Kidney (tissue), 14 donors: Measurements from ENCODE around the gene SCGB2B2. TPM values are rescaled to one million over a fixed set of nuclear protein-coding genes. Genes with fewer than 3 reads are reported as not detected.
A peak's percentile ranks its signal among the peaks of the same experiment; 100 is the strongest.

Experiments
- DNase-seq, 5 donors: peaks; one replicate each; pipeline ENCODE4 v3.0.0-alpha.2; 2013 to 2020
- FAIRE-seq: peaks from 2 replicates; lab custom pipeline; 2012; peaks lifted over from hg19 to GRCh38; lab: Jason Lieb, UNC
- H3K27ac ChIP-seq, 2 donors: one replicate each; pipeline ENCODE4 v1.7.0; 2013; ENCODE audit warnings: low read depth in 2 of 2, low read length in 2 of 2, inconsistent platforms in 1 of 2
- H3K27me3 ChIP-seq: one replicate; pipeline ENCODE4 v1.7.1; 2013; ENCODE audit warnings: low read length, inconsistent platforms; ENCODE audit not compliant: control insufficient read depth, insufficient read depth
- H3K36me3 ChIP-seq, 3 donors: one replicate each; pipeline versions ENCODE4 v1.7.0 to v1.7.1; 2013; ENCODE audit warnings: low read length in 3 of 3, control low read depth in 1 of 3, inconsistent platforms in 1 of 3; ENCODE audit not compliant: insufficient read depth in 3 of 3, control insufficient read depth in 2 of 3
- H3K4me1 ChIP-seq, 3 donors: one replicate each; pipeline versions ENCODE4 v1.7.0 to v1.7.1; 2013; ENCODE audit warnings: low read length in 3 of 3, inconsistent platforms in 1 of 3, low read depth in 1 of 3; ENCODE audit not compliant: control insufficient read depth in 2 of 3, insufficient read depth in 2 of 3
- H3K4me3 ChIP-seq, 3 donors: one replicate each; pipeline versions ENCODE4 v1.7.0 to v1.8.1; 2013; ENCODE audit warnings: low read length in 3 of 3, control low read depth in 1 of 3, inconsistent platforms in 1 of 3
- H3K9ac ChIP-seq, 3 donors: one replicate each; pipeline versions ENCODE4 v1.7.0 to v1.7.1; 2013; ENCODE audit warnings: low read length in 3 of 3, control low read depth in 1 of 3, inconsistent platforms in 1 of 3
- H3K9me3 ChIP-seq, 3 donors: one replicate each; pipeline versions ENCODE4 v1.7.0 to v1.7.1; 2013; ENCODE audit warnings: low read length in 3 of 3, control low read depth in 1 of 3, inconsistent platforms in 1 of 3; ENCODE audit not compliant: control insufficient read depth in 2 of 3, insufficient read depth in 1 of 3
- intact Hi-C: fragments of 100-400 bp; cut with DNase I; formaldehyde crosslinking; loops from one replicate; pipeline ENCODE4 v1.11.1; 2022
- polyA plus RNA-seq: library from polyadenylated mRNA; stranded (reverse); fragments of 350-450 nt; fragmentation: Illumina TruSeq; extraction: RNeasy Lipid Tissue Mini Kit (QIAGEN cat#74804); gene quantifications from one replicate; pipeline ENCODE4 v1.2.3, GENCODE V29; 2014; ENCODE audit warnings: low read depth, low replicate concordance; ENCODE audit not compliant: insufficient read depth
- total RNA-seq: library from RNA; stranded (reverse); fragmentation: NEBNext Ultra II Directional; extraction: Animal tissue kit (Norgen Biotek cat#: 25700); gene quantifications from one replicate; pipeline ENCODE4 v1.2.1, GENCODE V29; 2021
- TF ChIP-seq, protein P1 (sequence below): IDR thresholded peaks from 3 replicates; pipeline ENCODE4 v1.5.1; 2012; ENCODE audit warnings: mild to moderate bottlenecking, moderate library complexity, borderline replicate concordance; ENCODE audit not compliant: insufficient read depth; ENCODE audit errors: extremely low read depth
- donor health status: control.
- donor health status: control.
- donor health status: control.
- donor health status: control.
- donor health status: control.
- donor health status: DM: yes; HTN: yes; CAD: no.
- donor health status: Normal renal cell carcinoma (clear cell type).

Gene SCGB2B2
- total and polyA plus RNA-seq, 2 donors from 2014 or later: 0.73 to 1.1 TPM

DNA sequence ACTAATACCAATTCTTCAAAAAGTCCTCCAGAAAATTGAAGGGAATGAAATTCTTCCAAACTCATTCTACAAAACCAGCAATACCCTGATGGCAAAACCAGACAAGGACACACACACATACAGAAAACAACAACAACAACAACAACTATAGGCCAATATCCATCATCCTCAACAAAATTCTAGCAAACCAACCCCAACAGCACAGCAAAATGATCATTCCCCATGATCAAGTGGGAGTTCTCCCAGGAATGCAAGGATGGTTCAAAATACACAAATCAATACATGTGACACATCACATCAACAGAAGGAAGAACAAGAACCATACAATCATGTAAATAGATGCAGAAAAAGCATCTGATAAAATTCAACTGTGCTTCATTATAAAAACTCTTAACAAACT is 38.4 kb upstream of the SCGB2B2 start:
- H3K9me3 ChIP-seq: peaks cover 0 to 7% (median 2%) of the 10 kb centered on the region in 3 donors
- no peak overlapping the region for H3K27ac ChIP-seq
- H3K27me3 ChIP-seq: no peaks in the 10 kb centered on the region
- DNase-seq: no peak
- TF ChIP-seq, protein P1, sequence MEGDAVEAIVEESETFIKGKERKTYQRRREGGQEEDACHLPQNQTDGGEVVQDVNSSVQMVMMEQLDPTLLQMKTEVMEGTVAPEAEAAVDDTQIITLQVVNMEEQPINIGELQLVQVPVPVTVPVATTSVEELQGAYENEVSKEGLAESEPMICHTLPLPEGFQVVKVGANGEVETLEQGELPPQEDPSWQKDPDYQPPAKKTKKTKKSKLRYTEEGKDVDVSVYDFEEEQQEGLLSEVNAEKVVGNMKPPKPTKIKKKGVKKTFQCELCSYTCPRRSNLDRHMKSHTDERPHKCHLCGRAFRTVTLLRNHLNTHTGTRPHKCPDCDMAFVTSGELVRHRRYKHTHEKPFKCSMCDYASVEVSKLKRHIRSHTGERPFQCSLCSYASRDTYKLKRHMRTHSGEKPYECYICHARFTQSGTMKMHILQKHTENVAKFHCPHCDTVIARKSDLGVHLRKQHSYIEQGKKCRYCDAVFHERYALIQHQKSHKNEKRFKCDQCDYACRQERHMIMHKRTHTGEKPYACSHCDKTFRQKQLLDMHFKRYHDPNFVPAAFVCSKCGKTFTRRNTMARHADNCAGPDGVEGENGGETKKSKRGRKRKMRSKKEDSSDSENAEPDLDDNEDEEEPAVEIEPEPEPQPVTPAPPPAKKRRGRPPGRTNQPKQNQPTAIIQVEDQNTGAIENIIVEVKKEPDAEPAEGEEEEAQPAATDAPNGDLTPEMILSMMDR: no peak
- intact Hi-C loops: no loop called here
- FAIRE-seq: no peak
- H3K9ac ChIP-seq: no peak overlapping the region
- H3K36me3 ChIP-seq: no peaks in the 10 kb centered on the region
- H3K4me3 ChIP-seq: no peak overlapping the region
- no peaks in the 10 kb centered on the region for H3K4me1 ChIP-seq

DNA sequence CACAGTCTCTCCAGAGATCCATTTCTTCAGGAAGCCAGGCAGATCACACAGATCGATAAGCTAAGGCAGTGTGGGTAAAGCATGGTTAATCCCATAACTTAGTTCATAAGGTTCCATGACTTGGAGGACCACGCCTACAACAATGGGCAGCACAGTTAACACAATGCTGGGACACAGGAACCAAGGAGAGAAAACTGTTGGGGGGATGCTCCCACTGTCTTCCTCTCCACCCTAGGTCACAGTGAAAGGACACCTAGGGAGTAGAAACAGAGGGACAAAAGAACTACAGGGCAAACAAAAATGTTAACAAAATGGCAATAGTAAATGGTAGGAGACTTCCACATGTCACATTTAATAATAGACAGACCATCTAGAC is 36.3 kb upstream of the SCGB2B2 start:
- Histone ChIP-seq H3K27me3 (no peaks in the 10 kb centered on the region), H3K27ac (no peak overlapping the region), H3K9me3 (peaks cover 0 to 7% (median 2%) of the 10 kb centered on the region in 3 donors), H3K4me1 (no peaks in the 10 kb centered on the region), H3K9ac (no peak overlapping the region), H3K36me3 (no peaks in the 10 kb centered on the region), H3K4me3 (no peak overlapping the region)
- FAIRE-seq (no peak), DNase-seq (no peak)
- TF ChIP-seq, protein P1: no peak
- intact Hi-C loops: loop anchor here (5.0 kb wide), 1 partner anchor 76 kb away; no protein-coding TSS in a partner anchor

DNA sequence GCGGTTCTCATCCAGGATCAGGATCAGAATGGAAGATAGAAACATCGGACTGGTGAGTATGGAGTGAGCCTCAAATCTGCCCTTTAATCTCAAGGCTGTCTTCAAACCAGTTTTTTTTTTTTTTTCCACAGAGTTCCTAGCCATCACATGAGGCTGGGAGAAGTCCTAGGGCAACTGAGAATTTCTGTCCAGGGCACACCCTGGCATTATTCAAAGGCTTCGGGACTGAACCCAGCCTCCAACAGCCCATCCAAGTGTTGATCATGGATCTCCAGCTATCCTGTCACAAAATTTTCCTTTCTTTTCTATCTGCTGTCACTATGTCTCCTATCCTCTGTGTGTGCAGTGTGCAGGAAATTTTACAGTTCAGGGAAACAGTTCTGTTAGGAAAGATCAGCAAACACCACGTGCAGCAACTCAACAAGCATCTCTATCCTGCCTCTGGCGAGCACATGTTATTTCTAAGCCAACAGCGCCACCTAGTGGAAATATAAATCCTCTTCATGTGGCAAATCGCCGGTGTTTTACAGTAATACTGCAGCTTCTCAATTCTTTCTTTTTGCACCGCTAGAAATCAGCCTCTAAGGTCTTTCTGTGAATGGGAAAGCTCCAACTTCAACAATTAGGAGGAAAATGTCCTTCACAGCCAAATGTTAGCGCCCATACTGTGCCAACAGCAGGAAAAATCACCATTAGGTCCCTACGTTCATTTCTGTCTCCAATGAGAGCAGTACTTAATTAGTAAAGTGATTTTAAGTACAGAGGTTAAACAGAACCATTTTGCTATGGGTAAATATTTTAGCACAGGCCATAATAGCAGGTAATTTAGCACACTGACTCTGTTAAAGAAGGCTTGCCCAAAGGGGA is 35.7 kb upstream of the SCGB2B2 start:
- H3K4me1 ChIP-seq: no peaks in the 10 kb centered on the region
- no peaks in the 10 kb centered on the region for H3K36me3 ChIP-seq
- DNase-seq: peak in 4 of 5 donors; percentile 49 to 79 (median 59)
- H3K9me3 ChIP-seq: peaks cover 0 to 7% (median 2%) of the 10 kb centered on the region in 3 donors
- TF ChIP-seq, protein P1: peak; percentile 62
- no peak overlapping the region for H3K9ac ChIP-seq
- no peak overlapping the region for H3K4me3 ChIP-seq
- peak; percentile 82 for FAIRE-seq
- no peak overlapping the region for H3K27ac ChIP-seq
- H3K27me3 ChIP-seq: no peaks in the 10 kb centered on the region
- intact Hi-C loops: loop anchor here (5.0 kb wide), 1 partner anchor 75 kb away; no protein-coding TSS in a partner anchor
